ENCODE measurements around the gene FAM168B.

The FAM168B gene

DNA sequence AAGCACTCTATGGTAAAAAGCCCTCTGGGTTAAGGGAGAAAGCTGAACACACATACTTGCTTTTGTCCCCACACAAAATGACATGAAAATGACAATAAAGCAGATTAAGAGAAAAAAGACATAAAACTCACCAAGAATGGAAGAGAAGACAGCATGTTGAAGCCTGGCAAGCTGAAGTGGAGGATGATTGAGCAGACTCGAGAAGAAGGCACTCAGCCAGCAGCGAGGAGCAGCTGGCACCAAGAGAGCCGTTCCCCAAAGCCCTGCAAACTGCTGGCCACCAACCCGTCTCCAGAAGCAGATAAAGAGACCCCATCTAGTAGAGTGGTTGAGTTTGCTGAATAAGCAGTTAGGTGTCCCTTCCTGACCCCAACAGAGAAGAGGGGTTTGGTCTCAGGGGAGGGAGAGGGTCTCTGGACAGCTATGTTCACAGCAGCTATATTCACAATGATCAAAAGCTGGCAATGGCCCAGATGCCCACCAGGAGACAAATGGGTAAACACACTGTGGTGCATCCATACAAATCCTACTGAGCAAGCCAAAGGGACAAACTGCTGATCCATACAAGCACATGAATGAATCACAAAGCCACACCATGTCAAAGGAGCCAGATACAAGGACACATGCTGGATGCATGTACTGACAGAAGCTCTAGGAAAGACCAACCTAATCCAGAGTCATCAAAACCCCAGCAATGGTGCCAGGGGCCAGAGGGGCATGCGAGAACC, 36.9 kb downstream of the FAM168B start:
- peak in 18 of 56 donors; percentile 15 to 63 (median 30) for DNase-seq

DNA sequence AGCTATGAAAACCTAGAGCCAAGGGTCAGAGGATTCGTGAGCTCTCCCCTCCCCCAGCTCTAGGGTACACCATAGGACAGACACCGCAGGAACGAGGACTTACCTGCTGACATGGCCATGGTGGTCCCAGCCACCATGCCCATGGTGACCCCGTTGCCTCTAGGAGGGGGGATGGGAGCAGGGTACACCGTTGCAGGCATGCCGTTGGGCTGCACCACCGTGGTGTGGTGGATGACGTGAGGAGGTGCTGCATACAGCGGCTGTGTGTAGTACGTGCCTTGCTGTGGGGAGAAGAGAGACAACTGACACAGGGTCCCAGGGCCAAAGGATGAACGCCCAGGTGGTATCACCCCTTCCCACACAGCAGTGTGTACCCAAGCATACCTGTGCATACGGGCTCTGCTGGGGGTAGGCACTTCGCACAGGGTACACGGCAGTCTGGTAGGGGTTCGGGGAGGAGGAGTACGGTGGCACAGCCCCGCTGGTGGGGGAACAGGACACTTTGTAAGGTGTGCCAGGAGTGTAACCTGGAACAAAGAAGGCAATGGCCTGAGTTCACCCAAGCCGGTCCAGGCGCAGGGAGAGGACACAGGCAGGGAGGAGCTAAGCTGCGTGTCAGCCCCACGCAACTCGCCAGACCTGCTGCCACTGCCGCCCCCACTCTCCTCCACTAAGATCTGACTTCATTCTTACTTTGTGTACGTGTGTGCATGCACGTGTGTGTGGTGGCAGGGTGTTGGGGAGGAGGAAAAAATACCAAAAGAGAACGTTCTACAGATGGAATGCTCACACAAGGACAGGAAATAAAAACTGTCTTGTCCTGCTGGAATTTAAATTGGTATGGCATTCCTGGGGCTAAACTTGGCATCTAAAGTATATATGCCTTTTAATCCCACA, 37.8 kb downstream of the FAM168B start:
- peak in 5 of 56 donors; percentile 15 to 49 (median 28) for DNase-seq

GRCh38 chr2:131054488-131054887, 38.8 kb downstream of the FAM168B start:
- no peak for DNase-seq

DNA sequence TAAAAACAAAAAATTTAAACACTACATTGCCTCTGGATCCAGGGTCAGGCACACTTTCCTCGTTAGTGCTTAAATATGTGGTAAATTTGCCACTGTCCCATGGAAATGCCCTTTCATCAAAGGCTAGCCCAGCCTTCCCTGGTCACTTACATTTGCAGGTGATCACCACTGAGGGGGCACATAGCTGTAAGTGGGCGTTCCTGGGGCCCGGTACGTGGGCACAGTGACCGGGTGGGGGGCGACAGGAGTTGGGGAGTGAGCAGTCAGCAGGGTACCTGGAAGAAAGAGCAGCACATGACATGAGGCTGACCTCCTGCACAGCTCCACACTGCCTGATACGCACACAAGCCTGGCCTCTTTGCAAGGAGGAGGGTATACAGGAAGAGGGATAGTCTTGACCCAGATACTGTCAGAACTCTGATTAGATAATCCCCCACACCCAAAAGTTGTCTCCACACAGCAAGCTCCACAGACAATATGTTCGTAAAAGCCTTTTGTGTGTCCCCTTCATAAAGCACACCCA, 40.5 kb downstream of the FAM168B start:
- no peak for DNase-seq

- peak in 11 of 56 donors; percentile 12 to 44 (median 24) for DNase-seq
These were observed 42.4 kb downstream of the FAM168B start for GRCh38 chr2:131050896-131051295.

- no peak for DNase-seq
These were observed 44.0 kb downstream of the FAM168B start for GRCh38 chr2:131049150-131049718.

GRCh38 chr2:131048641-131049040, 44.6 kb downstream of the FAM168B start:
- DNase-seq, result no peak

DNA sequence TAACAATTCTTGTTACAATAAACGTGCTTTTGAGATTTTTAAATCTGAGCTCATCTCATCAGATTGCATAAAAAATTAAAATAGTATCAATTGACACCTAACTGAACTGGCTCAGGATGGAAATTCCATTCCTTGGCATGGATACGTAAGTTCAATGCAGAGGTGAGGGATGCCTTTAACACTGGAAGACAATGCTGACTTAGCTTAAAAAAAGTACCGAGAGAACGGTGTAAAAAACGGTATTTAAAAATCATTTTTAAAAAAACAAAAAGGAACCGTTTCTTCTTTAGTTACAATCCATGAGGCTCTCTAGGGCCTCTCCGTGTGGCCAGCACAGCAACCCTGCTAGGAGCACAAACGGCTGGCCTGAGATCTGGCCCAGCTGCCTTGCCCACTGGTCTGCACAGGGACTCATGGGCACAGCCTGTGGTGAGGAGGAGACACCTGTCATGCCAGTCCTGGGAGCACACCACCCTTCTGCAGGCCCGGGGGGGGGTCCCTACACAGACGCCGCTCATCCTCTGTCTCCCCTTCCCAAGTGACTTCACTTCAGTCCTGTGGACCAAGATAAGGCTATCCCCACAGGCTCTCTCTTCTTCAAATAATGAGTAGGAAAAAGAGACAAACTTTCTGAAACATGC, 45.2 kb downstream of the FAM168B start:
- DNase-seq, result no peak

DNA sequence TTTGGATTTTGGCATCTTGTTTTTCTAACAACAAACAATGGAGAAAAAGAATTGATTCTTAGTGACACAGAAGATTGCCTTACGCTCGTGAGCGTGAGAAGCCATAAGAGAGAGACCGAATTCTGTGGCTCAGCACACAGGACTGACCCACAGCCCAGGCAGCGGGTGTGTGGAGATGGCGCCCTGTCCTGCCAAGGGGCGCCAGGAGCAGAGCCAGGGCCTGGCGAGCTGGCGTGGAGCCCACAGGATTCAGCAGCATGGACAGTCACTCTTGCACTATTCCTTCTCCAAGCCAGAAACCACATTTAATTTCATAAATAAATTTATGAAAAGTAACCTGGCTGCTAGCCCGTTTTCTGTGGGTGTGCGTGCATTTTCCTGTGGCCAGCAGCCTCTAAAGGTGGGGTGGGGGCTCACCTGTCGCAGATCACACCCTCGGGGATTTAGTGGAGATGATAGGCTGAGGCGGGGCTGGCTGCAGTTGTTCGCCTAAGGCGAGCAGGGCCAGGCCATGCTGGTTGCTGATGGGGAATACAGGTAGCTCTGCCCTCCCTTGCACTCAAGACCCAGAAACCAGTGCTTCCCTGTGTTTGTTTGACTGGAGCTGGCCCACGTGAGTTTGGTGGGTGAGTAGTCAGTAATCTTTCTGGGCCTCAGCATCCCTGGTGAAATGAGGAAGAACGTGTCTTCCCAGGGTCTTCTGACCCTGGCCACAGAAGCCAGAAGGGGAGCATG, 46.2 kb downstream of the FAM168B start:
- DNase-seq, result peak in 1 of 56 donors; percentile 21

DNA sequence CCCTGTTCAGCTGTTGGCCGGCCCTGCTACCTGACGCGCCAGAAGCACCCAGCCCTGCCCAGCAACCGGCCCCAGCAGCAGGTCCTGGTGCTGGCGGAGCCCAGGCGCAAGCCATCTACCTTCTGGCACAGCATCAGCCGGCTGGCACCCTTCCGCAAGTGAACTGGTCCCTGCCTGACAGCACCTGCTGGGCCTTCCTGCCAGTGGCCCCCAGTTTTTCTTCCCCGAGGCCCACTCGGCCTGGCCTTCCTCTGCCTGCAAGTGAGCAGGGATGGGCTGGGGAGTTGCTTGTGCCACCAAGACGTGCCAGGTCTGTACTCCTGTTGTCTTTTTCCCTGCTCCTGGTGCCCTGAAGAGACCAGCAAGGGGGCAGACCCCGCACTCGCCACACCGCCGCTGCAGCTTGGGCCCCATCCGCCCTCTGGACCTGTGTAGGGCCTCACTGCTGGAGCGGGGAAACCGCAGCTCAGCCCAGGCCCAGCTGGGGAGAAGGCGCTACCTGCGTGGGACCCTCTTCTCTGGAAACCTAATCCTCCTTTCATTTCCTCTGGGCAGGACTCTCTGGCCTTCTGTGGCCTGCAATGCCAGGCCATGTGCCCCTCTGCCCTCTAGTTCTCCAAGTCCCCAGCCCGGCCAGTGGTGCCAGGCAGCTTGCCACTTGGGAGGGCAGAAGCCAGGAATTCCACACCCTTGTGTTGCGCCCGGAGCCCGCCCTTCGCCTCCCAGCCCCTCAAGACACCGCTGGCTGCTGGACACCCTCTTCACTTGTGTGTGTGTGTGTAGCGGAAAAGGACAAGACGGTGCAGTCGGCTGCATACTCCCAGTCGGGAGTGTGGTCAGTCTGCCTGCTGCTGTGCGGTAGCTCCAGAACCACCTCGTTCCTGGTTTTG, 47.0 kb downstream of the FAM168B start:
- DNase-seq, result peak in 1 of 56 donors; percentile 16

DNA sequence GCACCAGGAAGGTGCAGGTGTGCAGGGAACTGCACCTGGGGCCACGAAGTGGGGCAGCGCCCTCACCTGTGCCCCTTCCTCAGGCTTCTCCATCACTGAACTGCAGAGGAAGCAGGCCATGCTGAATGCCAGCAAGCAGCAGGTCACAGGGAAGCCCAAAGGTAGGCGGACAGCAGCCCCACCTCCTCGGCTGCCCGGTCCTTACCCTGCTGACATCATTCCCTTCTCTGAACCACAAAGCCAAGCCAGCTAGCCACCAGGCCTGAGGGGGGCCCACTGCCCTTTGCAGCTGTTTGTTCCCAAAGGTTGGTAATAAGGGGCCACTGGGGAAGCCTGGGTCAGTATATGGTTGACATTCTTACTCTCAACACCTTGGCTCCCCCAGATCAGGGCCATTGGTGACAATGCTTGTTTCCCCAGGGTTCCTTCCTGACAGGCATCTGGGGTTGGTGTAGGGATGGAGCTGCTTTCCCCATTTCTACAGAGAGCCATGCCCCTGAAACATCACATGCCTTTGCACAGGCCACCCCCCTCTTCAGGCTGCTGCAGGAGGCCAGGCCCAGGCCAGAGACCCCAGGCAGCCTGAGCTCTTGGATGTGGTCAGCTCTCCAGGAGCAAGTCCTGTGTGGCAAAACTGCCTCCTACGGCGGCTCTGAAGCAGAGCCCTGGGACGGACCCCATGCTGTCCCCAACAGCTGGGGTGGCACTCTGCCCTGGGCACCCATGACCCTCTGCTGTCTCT, 47.8 kb downstream of the FAM168B start:
- DNase-seq, result no peak

DNA sequence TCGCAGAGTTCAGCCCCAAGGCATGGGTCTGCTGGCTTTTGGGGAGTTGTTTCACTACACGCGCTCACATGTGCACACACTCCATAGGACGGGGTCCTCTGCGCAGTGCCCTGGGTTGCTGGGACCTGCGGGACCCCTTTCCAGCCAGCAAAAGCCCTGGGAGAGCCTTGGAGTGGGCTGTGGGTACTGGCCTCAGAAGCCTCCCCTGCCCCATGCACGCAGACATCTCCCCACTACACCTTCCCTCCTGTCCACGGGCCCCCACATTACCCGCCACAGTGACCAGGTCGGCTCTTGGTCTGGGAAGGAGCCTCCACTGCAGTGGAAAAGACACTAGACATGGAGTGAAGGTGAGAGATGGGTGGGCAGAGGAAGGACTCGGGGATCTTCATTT, 48.5 kb downstream of the FAM168B start:
- no peak for DNase-seq

DNA sequence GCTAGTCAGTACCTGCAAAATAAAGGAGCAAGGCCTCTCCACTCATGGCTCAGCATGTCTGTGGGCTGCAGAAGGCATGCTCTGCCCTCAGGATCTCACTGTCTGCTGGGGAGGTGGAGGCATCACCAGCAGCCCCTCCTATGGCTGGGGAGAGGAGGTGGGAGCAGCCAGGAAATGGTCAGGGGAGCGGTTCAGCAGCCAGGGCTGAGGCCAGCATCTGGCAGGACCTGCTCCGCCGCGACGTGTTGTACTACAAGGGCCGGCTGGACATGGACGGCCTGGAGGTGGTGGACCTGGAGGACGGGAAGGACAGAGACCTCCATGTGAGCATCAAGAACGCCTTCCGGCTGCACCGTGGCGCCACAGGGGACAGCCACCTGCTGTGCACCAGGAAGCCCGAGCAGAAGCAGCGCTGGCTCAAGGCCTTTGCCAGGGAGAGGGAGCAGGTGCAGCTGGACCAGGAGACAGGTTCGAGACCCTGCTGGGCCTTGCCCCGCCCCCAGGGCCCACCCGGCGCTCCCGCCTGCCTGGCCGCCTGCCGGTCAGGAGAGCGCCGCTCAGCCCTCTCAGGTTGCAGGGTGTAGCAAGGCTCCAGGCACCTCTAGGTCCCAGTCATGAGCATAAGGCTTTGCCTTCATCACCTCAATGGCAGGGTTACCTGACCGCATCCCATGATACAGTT, 49.0 kb downstream of the FAM168B start:
- no peak for DNase-seq

DNA sequence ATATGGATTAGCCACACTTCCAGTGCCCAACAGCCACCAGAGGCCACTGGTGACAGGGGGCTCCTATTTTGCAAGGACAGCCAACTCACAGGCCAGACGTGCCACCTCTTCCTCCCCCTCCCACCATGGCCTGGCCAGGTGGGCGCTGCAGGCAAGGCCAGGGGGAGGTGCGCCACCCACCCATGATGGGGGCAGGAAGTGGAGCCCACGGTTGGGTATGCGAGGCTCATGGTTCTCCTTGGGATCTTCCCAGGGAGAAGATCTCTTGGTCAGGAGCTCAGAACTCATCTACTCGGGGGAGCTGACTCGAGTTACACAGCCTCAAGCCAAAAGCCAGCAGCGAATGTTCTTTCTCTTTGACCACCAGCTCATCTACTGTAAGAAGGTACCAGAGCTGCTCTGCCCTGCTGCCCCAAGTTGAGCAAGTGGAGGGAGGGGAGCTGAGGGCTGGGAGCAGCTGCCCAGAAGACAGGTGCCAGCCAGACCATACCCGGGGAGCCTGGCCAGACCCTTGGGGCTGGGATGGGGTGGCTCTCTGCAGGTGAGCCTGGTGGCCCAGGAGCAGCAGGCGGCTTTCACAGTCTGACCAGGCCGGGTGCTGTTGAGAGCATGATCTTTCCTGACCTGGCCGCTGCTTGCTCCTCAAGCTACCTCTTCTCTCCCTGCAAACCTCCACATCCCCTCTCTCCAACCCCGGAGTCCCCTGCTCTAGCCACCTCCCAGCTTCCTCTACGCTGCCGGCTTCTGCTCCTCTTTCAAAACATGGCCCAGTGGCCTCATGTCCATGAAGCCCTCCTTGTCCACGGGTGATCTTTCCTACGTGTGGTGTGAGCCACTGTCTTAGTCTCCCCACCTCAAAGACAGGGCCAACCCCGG, 49.8 kb downstream of the FAM168B start:
- DNase-seq, result no peak

DNA sequence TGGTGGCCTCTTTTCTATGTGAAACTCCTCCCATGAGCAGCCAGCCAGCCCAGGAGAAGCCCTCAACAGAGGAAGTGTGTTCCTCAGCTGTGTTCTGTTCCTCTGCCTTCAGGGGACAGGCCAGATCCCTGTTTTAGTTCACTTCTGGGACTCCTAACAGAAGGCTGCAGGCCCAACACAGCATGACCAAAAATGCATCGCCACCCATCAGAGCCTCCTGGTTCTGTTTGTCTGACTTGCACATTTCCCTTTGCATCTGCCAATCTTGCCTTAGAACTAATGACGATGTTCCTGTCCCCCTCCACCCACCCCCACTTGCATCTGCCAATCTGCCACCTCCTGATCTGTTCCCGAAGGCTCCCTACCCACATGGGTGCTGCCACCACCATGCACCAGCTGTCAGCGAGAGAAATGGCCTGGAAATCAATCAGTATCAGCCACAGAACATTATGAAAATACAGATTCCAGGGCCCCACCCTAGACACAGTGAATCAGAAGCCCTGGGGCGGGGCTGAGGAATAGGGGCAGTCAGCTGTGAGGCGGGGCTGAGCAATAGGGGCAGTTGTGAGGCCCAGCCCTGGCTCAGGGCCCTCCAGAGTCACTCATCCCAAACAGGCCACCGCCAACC, 51.0 kb downstream of the FAM168B start:
- DNase-seq, result peak in 8 of 56 donors; percentile 31 to 68 (median 48)

DNA sequence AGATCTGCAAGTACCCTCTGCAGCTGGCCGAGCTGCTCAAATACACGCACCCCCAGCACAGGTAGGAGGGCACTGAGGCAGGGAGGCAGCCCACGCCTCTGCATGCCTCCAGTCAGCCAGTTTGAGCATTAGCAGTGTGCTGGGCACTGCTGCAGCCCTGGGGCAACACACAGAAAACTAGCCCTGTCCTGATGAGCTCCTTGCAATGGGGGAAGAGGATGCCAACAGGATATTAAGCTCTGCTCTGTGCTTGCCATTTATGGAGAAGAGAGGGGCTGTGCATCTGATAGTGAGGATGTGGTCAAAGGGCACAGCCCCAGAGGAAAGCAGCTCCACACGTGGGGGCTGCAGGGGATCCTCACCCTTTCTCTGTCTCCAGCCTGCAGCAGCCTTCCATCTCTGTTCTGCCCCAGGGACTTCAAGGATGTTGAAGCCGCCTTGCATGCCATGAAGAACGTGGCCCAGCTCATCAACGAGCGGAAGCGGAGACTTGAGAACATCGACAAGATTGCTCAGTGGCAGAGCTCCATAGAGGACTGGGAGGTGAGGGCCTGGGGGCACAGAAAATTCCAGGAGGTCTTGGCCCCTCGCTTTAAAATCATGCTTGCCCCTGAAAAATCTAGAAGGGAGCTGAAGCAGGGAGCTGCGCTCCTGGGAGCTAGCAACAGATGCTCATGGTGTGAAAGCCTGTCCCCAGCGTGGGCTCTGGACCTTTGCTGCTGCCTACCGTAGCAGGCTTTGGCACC, 51.7 kb downstream of the FAM168B start:
- DNase-seq, result no peak
